OCI-M2 (cell line): ENCODE results near the gene RAD50.
"Not testable (repeated sequence)": the region's sequence is repeated elsewhere in the genome, so short reads cannot be mapped to it uniquely, and the experiment has no call there.

Experiments
- DNase-seq: peaks from one replicate; lab custom pipeline; 2025; ENCODE audit not compliant: unreplicated experiment; lab: John Stamatoyannopoulos, UW

RAD50 gene

DNA sequence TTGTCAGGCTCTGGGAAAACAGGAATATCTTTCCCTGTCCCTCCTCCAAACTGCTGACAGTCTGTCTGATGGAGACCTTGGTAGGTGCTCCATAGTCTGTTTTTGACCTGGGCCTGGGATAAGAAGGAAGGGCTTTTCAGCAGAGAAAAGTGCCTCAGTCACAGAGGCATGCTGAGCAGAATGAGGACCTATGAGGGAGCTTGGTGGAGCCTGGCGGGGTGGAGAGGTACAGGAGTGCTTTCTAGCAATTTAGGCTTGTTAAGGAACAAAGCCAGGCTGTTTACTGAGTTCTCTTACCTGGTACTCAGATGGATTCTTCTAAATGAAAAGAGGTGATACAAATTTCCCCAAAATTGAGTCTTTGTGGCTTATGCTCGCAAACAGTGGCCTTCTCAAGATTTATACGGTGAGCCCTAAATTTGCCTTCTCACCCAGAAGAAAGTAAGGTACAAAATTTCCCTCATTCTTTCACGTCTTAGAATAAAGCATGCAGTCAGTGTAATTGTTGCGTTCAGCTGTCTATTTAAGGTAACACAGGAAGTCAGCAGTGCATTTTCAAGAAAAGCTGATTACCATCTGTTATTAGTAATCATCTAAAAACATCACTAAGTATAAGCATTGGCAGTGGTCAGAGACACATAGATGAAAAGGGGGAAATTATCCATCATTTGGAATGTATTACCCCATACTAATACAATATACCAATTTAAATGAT lies 72.6 kb downstream of the RAD50 start:
- no peak for DNase-seq

DNA sequence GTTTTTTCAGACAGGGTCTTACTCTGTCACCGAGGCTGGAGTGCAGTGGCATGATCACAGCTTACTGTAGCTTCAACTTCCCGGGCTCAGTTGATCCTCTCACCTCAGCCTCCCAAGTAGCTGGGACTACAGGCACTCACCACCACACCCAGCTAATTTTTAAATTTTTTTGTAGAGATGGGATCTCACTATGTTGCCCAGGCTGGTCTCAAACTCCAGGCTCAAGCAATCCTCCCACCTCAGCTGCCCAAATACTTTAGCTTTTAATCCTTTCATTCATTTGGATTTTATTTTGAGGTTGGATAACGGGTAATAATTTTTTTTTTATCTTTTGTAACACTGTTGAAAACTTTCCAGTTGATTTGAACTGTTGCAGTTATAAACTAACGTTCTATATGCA lies 76.8 kb downstream of the RAD50 start:
- DNase-seq: not testable (repeated sequence)

DNA sequence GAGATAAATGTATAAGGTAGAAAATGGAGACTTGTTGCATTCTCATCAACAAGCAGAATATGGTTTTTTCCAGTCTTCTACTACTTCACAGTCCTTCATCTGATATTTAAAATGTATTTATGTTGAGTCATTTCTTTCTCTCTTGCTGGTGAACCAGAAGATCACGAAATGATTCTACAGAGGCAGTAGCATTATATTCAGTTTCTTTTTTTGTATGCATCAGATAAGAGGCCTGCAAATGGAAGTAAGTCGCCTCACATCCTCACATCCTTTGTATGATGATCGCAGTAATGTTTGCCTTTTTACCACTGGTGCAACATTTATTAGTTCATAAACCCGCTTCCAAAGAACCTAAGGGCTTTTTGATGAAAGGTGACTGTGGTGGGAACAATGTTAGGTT lies 79.1 kb downstream of the RAD50 start:
- DNase-seq: no peak

DNA sequence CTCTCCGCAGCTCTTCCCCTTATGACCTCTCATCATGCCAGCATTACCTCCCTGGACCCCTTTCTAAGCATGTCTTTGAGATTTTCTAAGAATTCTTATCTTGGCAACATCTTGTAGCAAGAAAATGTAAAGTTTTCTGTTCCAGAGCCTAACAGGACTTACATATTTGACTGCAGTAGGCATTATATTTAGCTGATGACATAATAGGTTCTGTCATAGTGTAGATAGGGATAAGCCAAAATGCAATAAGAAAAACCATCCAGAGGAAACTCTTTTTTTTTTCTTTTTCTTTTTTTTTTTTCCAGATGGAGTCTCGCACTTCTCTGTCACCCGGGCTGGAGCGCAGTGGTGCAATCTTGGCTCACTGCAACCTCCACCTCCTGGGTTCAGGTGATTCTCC lies 80.5 kb downstream of the RAD50 start:
- no peak for DNase-seq

DNA sequence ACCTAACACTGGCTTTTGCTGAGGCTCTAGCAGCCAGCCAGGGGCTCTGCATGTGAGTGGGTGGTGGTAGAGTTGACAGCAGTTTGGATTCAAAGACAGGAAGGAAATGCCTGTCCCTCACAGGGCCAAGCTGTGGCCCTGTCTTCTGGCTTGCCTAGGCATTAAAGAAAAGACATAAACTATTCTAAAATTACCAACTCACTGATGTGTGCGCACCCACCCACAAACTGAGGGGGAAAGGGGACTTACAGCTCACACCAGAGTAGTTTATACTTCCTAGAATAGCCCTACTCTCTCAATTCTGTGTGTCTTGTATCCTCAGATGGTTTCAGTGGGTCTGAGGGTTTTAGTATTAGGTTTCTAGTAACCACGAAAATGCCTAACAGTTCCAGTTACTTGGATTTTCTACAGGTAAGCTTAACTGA lies 82.9 kb downstream of the RAD50 start:
- DNase-seq: no peak

DNA sequence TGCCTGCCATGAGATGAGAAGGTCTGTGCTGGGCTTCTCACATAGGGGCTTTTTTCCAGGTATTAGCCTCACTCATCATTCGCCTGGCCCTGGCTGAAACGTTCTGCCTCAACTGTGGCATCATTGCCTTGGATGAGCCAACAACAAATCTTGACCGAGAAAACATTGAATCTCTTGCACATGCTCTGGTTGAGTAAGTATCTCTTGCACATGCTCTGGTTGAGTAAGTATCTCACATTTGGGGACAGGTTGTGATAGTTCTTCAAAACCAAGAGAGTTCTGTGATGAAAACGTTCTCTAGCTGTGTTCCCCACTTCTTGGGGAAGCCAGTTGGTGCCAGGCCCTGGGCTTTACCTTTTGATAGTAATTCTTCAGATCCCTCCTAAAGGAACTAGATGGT lies 83.8 kb downstream of the RAD50 start:
- DNase-seq: no peak

DNA sequence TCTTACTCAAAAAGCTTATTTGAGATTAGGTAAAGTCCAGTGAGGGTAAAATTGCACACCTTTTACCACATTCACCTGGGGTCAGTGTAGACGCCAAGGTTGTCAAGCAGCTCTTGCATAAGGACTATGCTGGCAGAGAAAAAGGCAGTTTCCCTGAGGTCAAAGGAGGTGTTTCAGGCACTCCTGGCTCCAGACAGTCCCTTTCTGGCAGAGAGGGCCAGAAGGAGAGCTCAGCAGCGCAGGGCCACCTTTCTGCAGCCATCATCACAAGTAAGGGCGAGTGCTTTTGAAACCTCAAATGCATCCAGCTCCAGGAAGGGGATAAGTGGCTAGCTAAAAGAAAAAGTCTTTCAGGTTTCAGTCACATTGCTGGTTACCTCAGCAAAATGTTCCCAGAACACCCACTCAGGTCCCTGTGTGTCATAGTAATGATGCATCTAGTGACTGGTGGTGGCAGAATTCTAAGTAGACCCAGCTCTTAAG lies 84.5 kb downstream of the RAD50 start:
- DNase-seq: no peak

DNA sequence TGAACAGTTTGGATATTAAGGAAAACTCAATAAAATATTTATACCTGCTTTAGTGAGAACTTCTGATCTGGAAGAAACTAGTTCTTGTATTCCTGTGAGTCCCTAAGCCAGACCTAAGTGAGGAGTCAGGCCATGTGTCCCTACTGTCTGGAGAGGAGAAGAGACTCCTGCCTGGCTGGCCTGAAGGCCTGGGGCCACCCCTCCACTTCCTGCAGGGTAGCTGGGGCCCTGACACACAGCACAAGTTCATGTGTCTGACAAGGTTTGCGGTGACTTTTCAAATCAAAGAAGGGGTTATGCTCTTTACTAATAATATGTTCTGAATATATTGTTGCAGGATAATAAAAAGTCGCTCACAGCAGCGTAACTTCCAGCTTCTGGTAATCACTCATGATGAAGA lies 85.1 kb downstream of the RAD50 start:
- DNase-seq: no peak

DNA sequence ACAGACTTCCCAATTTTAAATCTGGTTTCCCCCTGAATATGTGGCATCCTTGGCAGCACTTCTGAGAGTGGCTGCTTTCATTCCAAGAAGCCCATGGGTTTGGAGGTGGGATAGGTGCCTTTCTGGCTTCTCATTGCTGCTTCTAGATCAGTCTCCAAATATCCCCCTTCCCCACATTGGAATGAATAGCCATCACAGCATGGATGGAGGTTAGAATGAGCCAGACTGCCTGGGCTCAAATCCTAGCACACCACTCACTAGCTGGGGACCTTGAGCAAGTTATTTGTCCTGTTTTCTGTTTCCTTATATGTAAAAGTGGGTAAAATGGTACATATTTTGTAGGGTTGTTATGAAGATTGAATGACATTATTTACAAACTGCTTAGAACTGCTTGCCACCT lies 87.4 kb downstream of the RAD50 start:
- no peak for DNase-seq

DNA sequence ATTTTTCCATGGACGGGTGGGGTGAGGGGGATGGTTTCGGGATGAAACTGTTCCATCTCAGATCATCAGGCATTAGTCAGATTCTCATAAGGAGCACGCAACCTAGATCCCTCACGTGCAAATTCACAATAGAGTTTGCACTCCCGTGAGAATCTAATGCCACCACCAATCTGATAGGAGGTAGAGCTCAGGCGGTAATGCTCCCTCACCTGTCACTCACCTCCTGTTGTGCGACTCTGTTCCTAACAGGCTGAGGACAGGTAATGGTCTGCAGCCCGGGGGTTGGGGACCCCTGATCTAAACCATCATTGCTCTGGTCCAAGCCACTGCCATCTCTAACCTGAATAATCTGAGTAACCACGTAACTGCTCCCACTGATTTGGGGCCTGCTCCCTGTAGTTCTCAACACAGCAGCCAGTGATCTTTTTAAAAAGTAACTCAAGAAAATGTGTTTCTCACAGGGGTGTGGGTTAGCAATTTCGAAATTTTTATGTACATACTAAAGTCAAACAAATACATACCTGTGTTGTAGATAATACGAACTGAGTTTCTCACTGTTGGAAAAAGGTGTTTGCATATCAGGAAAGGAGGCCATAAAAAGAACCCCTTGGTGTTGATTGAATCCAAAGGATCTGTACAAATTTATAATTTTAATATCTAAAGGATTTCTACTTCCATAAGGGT lies 89.9 kb downstream of the RAD50 start:
- DNase-seq: no peak

DNA sequence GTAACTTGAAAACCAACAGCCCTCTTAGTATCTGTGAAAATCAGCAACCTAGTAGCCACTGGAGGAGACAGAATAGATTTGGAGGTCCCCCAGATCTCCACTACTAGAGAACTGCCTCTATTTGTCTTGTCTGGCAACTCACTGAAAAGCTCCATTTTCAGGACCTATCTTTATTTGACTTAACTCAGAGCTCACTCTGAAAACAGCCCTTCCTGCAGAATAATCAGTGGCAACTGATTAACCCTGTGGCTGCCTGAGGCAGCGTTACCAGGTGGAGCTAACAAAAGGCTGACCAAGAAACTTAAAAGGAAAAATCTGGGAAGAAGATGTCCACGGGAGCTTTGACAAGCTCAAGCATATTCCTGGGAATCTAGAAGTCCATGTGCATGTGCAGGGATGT lies 90.7 kb downstream of the RAD50 start:
- DNase-seq: no peak

DNA sequence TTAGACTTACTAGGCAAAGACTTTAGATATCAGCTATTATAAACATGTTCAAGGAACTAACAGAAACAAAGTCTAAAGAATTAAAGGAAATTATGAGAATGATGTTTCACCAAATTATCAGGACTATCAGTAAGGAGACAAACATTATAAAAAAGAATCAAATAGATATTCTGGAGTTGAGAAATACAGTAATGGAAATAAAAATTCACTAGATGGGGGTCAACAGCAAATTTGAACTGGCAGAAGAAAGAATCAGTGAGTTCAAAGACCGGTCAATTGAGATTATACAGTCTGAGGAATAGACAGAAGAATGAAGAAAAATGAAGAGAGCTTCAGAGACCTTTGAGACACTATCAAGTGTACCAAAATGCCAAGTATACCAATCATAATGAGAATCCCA lies 91.6 kb downstream of the RAD50 start:
- no peak for DNase-seq

DNA sequence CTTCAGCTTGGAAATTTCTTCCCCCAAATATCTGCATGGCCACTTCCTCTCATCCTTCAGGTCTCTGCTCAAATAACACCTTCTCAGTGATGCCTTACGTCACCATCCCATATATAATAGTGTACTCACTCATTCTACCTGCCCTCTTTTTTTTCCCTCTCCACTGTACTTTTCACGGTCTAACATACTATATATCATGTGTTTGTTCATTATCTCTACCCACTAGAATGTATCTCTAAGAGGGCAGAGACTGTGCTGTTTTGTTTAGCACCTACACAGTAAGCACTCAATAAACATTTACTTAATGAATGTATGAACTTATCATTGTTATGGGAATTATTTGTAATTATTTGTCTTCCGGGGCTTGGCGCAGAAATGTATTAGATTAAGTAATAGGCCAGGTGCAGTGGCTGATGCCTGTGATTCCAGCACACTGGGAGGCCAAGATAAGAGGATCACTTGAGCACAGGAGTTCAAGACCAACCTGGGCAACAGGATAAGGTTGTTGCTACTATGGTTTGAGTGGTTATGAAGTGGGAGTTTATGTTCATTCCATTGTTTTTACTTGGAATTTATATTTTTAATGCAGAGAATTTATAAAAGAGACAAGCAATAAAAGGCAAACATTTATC lies 95.2 kb downstream of the RAD50 start:
- no peak for DNase-seq

DNA sequence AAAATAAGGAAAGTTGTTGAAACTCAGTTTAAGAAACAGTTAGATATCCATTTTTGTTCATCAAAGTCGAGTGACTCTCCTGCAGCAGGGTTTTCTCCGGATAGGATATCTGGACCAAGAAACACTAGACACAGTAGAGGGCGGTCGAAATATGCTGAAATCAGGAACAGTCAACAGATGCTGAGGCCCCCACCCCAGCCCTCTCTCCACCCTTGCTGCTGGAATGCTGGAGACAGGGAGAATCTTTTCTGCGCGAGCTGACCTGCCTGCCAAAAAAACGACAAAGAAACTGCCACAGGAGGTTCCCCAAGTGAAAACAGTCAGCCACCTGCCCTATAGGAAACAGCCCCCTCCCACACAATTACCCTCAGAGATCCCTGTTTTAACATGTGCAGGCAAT lies 96.9 kb downstream of the RAD50 start:
- no peak for DNase-seq

DNA sequence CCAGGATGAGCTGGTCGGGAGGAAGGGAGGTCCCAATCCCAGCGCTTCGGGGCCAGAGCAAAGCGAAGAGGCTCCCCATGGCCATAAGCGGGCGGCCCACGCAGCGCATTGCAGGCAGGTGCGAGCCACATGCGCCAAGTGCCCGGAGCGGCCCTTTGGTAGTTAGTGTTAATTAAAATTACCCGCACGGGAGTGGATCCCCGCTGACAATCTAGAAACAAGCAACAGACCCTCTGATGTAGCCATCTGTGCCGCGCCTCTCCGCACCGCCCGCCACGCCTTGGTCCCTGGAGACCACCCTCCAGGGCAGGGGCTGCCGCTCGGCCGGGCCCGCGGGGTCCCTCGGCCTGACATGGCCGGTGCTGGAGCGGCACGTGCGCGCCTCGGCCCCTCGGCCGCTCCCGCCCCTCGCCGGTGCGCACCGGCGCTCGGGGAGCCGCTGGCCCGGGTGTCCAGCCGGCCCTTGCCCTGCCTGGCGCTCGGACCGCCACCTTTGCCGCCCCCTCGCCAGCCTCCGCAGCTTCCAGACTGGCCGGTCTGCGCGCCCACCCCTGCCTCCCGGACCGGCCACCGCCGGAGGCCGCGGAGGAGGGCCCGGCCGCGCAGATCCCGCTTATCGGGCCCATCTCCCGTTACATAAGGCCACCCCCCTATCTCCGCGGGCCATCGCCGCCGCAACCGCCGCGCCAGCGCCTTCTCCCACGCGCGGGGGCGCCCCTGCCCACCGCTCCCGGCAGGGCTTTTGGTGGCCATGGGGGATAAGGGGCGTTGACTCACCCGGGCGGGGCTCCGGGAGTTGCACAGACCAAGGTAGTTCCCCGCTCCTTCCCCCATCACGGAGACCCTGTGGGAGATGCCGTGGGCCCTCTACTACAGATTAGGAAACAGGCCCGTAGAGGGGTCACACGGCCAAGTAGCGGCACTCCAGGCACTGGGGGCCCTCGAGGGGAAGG lies 99.3 kb downstream of the RAD50 start:
- DNase-seq: no peak

DNA sequence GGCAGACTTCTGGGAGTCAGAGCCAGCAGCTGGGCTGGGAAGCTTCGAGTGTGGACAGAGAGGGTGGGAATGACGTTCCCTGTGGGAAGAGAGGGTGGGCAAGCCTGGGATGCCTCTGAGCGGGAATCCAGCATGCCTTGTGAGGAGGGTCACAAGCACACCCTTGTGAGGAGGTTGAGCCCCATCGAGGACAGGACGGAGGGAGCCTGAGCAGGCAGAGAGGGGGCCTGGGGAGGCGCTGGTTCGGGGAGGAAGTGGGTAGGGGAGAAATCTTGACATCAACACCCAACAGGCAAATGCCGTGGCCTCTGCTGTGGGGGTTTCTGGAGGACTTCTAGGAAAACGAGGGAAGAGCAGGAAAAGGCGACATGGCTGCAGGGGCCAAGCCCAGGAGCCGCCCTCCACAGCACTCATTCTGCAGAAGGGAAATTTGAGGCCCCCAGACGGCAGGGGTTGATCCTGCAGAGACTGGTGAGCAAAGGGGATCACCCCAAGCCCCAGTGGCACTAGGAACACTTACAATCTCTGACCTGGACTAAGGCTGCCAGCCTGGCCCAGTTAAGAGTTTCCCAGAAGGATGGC lies 100.1 kb downstream of the RAD50 start:
- no peak for DNase-seq

DNA sequence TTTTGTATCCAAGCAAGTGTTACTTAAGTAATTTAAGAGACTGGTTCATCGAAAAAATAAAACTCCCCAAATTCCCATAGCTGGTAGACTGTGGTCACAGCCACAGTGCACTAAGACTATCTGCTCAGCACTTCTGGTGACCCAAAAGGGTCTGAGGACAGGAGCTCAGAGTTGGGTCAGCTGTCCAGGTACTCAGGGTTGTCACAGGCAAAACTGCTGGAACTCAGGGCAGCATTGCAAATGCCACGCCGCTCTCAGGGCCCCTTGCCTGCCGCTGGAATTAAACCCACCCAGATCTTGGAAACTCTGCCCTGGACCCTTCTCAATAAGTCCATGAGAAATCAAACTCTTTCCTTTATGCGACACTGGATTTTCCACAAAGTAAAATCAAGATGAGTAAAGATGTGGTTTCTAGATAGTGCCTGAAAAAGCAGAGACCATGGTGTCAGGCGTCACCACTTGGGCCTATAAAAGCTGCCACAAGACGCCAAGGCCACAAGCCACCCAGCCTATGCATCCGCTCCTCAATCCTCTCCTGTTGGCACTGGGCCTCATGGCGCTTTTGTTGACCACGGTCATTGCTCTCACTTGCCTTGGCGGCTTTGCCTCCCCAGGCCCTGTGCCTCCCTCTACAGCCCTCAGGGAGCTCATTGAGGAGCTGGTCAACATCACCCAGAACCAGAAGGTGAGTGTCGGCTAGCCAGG lies 101.1 kb downstream of the RAD50 start, which contains the start of gene IL13:
Gene IL13 (plus strand): TSS at position 498 of the 705 bp plus-strand sequence. CDS start 14 bp downstream, at position 512.
- DNase-seq: no peak

DNA sequence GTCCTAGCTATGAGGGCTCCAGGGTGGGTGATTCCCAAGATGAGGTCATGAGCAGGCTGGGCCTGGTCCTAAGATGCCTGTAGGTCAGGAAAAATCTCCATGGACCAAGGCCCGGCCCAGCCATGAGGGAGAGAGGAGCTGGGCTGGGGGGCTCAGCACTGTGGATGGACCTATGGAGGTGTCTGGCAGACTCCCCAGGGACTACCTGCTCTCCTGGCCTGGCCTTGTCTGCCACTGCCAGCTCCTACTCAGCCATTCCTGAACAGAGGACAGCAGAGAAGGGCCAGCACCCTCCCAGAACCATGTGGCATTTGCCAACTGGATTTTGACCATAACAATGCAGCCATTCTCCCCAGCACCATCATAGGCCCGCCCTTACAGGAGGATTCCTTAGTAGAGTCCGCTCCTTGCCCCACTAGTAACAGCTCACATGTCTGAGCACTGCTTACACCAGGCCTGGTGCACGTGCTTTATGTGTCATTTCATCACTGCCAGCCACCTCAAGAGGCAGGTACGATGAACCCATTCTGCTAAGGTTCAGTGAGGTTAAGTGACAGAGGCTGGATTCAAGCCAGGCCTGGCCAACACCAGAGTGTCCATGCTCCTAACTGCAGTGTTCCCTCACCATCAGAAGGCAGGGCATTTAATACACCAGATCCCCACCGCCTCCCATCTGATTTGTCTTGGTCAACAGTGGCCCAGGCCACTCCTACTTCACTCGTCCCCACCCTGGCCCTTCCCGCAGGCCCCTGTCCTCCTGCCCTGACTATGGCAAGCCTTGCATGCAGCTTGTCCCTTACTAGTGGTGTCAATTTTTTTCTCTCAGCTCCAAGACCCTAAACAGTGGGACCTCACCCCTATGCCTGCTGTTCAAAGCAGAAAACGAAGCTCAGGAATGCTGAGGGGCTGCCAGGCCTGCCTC lies 101.9 kb downstream of the RAD50 start:
- DNase-seq: no peak
